GM11168 (cell line): ENCODE results near the gene PPP1R14B.

Experiments used
- in situ Hi-C: fragments of 300-500 bp; cut with MboI; formaldehyde crosslinking; loops from one replicate; pipeline ENCODE4 v1.12.0; 2022; ENCODE audit warnings: low sequenced_read_pairs; ENCODE audit not compliant: unreplicated experiment

Gene PPP1R14B

DNA sequence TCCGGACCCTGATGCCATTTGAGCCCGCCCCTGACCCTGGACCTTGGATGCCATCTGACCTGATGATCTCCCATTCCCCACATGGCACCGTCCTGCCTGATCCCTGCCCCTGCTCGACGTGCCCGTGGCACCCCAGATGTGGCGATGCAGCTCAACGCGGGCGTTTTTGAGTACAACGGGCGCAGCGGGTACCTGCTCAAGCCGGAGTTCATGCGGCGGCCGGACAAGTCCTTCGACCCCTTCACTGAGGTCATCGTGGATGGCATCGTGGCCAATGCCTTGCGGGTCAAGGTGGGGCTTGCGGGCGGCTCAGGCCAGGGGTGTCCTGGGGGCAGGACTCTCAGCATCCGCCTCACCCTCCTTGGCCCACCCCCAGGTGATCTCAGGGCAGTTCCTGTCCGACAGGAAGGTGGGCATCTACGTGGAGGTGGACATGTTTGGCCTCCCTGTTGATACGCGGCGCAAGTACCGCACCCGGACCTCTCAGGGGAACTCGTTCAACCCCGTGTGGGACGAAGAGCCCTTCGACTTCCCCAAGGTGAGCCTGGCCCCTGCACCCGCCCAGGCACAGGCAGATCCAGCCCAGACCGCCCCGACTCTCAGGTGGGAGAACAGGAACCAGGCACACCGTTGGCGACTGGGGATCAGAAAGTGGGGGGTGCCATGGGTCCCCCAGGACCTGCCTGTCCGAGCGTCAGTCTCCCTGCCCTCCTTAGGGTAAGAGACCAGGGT is 15.7 kb upstream of the PPP1R14B start:
- in situ Hi-C loops = no loop called here

DNA sequence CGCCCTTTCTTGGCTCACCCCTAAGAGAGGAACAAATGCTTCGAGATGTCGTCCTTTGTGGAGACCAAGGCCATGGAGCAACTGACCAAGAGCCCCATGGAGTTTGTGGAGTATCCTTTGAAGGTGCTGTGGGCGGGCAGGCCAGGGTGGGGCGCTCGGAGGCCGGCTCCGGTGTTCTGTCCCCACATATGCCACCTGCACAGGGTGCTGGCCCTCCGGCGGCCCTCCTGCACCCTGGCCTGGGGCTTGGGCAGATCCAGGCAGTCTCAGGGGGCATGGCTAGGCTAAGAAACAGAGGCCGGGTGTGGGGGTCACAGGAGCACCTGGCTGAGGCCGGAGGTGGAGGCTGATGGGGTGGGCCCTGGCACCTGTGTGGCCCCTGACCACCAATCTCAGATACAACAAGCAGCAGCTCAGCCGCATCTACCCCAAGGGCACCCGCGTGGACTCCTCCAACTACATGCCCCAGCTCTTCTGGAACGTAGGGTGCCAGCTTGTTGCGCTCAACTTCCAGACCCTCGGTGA is 14.9 kb upstream of the PPP1R14B start:
- in situ Hi-C loops = no loop called here

DNA sequence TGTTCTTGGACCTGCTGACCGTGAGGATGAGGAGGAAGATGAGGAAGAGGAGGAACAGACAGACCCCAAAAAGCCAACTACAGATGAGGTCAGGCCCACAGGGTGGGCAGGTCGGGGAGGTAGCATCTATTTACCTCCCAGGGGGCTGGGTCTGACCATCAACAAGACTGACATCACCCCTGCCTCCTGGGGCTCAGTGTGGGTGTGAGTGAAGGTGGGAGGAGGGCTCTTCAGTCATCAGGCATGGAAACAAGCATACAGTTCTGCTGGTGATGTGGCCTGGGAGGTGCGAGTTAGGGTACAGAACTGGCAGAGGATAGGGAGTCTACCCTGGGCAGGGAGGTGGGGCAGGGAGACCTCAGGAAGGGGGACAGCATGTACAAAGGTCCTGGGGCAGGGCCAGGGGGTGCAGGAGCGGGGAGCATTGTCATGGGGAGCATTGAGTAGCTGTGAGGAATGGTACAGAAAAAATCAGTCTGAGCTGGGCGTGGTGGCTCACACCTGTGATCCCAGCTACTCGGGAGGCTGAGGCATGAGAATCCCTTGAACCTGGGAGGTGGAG is 13.5 kb upstream of the PPP1R14B start:
- in situ Hi-C loops = no loop called here

DNA sequence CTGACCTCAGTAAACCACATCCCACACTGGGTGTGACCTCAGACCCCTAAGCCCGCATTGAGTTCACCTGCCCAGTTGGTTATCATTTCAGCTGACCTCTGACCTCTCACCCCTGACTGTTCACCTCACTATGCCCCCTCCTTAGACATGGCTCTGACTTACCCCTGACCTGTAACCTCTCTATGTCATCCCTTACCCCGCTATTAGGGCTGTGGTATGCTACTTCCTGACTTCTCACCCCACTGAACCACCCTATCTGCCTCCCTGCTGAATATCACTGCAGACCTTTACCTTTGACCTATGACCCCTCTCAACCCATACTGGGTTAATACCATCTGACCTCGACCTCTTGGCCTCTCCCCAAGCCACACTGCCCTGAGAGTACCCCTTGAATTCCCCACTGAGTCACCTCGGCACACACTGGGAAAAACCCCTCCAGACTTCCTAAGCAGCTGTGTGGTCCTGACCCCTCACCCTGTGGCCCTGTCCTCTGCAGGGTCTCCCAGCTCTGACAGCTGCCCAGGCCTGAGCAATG is 12.9 kb upstream of the PPP1R14B start:
- in situ Hi-C loops = no loop called here

DNA sequence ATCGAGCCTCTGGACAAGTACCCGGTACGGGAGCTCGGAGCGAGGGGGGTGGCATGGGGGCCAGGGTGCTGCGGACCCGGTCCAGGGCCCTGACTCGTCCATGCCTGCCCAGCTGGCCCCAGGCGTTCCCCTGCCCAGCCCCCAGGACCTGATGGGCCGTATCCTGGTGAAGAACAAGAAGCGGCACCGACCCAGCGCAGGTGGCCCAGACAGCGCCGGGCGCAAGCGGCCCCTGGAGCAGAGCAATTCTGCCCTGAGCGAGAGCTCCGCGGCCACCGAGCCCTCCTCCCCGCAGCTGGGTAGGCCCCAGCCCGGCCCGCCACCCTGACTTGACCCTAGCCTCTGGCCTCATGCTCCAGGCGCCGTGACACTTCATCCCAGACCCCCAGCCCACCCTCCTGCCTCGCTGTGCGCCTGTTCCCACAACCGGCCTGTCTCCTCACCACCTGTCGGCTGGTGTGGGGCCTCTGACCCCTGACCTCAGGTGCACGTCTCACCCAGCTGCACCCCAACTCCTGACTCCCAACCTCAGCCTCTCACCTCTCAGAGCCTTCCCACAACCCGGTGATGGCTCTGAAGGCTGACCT is 12.3 kb upstream of the PPP1R14B start:
- in situ Hi-C loops = no loop called here

DNA sequence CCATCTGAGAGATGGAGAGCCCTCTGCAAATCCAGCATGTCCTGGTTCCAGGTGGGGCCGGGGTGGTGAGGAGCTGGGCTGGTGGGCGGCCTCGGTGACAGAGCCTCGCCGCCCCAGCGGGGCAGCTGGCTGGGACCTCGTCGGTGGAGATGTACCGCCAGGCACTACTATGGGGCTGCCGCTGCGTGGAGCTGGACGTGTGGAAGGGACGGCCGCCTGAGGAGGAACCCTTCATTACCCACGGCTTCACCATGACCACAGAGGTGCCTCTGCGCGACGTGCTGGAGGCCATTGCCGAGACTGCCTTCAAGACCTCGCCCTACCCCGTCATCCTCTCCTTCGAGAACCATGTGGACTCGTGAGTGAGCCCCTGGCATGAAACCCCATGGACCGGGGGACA is 11.6 kb upstream of the PPP1R14B start:
- in situ Hi-C loops = no loop called here

DNA sequence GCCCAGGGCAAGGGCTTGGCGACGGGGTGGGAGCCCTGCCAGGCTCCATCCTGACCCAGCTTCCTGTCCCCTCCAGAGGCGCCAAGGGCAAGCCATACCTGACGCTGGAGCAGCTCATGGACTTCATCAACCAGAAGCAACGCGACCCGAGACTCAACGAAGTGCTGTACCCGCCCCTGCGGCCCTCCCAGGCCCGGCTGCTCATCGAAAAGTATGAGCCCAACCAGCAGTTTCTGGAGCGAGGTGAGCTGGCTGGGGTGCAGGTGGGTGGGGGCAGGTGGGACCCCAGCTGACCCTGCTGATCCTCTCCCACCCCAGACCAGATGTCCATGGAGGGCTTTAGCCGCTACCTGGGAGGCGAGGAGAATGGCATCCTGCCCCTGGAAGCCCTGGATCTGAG is 9.6 kb upstream of the PPP1R14B start:
- in situ Hi-C loops = no loop called here

DNA sequence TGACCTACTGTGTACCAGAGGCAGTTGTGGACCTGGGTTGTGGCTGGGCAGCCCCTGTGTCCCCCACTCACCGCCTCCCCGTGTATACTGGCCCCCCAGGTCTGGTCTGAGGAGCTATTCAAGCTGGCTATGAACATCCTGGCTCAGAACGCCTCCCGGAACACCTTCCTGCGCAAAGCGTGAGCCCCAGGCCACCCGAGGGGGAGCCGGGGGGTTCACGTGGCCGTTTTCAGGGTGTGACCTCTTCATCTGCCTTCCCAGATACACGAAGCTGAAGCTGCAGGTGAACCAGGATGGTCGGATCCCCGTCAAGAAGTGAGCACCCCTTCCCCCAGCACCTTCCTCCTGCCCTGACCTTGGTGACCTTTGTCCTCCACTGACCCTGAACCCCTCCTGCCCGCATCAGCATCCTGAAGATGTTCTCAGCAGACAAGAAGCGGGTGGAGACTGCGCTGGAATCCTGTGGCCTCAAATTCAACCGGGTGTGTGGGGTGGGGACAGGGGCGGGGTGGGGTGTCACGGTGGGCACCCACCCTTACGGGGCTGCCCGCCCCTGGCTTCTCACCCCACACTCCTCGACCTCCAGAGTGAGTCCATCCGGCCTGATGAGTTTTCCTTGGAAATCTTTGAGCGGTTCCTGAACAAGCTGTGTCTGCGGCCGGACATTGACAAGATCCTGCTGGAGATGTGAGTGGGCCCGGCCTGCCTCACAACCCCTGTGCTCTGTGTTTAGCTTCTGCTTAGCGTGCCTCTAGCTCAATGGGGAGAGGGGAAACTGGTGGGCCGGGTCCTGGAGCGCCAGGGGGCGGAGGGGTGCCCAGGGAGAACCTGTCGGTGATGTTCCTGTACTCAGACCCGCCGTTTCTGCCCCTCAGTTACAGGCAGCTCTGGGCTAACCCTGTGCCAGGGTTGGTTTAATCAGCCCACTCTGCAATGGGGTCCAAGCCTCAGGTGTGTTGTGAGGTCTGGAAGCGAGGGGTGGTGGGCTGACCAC is 8.7 kb upstream of the PPP1R14B start:
- in situ Hi-C loops = no loop called here

DNA sequence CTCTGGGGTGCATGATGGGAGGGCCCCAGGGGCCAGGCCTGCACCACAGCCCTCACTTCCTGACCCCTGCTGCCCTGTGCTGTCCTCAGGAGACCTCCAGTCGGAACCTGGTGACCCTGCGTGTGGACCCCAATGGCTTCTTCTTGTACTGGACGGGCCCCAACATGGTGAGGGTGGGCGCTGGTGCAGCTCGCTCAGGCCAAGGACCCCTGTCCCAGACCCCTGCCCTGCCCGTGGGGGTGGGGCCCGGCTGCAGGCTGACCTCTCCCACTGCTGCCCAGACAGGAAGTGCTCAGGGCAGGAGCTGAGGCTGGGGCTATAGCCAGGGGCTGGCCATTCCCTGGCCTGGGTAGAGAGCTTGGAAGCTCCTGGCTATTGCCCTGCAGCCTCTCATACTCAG is 7.6 kb upstream of the PPP1R14B start:
- in situ Hi-C loops = no loop called here

DNA sequence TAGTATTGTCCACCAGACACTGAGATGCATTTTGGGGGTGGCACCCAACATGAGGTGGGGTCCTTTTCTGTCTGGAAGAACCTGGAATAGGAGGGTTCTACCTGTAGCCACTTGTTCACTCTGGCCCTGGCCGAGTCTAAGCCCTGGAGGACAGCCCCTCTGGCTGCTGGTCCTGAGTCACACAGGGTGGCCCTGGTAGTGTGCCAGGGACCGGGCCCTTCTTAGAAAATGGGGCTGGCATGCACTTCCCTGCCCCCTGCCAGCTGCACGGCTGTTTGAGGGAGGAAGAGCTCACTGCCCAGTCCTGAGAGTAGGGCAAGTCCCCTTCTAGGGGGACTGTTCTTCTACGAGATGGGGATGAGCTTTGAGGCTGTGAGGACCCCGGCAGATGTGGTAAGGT is 6.7 kb upstream of the PPP1R14B start:
- in situ Hi-C loops = no loop called here

DNA sequence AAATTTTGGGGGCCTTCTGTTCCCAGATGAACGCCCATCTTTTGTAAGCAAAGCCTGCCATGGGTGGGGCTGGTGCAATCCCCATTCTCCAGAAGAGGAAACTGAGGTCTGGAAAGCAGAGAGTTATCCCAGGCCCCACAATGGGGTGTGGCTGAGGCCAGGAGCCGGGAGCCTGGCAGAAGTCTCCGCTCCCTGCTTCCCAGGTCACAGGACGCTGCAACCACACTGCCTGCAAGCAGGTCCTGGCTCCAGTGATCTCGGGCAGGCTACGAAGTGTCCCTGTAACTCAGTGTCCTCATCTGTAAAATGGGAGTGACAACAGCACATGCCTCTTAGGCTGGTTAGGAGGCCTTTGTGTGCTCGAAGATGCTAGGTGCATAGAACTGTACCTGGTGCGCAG is 6.3 kb upstream of the PPP1R14B start:
- in situ Hi-C loops = no loop called here

DNA sequence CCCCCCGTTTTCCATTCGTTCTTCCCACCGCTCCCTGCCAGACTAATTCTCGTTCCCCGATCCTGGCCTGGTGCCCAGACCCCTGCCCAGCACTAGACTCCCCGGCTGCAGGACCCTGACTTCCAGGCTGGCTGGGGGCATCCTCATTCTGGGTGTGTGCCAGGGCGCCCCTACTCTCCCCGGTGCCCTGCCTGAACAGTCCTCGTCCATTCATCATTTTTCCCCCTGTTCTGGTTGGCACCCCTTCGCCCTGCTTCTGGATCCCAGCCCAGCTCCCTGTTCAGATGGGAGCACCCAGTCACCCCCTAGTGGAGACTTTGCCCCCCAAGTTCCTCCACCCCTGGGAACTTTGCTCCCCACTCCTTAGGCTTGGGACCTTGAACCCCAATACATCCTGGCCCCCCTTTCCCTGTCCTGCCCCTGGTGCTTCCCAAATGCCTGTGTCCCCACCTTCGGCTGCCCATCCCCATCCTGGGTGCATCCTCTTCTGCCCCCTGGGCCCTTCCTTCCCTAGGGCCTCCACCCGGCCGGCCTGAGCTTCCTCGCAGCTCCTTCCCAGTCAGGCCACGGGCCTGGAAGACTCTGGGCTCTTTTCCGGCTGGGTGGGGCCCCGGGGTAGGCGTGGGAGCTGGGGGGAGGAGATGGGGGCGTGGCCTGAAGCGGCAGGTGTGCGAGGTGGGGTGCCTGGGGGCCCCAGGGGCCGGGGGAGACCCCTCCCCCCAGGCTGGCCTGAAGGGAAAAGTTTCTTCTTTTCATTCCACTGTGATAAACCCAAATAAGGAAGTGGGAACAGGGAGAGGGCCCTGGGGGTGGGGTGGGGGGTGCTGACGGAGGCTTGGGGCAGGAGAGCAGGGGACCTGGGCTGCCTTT is 5.5 kb upstream of the PPP1R14B start:
- in situ Hi-C loops = no loop called here

DNA sequence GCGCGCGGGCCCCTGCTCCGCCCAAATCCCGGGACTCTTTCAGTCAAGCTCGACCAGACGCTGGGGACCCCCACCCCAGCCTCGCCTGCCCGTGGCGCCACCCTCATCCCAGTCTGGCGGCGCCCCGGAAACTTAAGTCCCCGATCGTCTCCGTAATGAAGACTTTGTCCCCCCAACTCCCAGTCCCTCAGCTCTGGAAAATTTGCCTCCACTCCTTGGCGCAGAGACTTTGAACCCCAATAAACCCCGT is 4.9 kb upstream of the PPP1R14B start:
- in situ Hi-C loops = no loop called here

DNA sequence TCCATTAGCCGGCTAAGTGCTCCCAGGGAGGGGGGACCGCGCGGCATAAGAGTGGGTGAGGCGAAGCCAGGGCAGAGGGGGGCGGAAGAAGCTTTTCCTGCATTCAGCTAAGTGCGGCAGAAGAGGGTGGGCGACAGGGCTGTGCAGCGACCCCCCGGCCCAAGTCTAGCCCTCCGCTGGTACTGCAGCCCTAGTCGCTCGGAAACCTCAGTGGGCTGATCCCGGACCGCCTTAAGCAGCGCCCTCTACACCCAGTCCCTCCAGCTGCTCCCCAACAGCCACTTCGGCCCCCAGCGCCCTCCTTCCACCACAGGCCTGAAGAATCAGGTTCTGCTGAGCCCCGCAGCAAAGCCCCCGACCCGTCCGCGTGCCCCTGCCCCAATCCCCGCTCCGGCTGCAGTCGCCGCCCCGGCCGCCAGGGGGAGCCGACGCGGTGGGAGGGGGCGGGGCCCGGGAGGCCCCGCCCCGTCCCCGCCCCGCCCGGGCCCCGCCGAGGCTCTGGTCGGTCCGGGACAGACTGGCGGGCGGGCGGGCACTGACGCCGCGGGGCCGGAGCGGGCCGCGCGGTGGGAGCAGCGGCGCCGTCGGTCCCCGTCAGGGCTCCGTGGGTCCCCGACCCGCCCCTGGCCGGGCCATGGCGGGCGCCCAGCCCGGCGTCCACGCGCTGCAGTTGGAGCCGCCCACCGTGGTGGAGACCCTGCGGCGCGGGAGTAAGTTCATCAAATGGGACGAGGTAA is 4.4 kb upstream of the PPP1R14B start, which contains the start of gene PLCB3:
PLCB3 (plus strand) TSS at position 515 of the 737 bp plus-strand sequence; CDS start at position 635, 120 bp downstream.
- in situ Hi-C loops = no loop called here

DNA sequence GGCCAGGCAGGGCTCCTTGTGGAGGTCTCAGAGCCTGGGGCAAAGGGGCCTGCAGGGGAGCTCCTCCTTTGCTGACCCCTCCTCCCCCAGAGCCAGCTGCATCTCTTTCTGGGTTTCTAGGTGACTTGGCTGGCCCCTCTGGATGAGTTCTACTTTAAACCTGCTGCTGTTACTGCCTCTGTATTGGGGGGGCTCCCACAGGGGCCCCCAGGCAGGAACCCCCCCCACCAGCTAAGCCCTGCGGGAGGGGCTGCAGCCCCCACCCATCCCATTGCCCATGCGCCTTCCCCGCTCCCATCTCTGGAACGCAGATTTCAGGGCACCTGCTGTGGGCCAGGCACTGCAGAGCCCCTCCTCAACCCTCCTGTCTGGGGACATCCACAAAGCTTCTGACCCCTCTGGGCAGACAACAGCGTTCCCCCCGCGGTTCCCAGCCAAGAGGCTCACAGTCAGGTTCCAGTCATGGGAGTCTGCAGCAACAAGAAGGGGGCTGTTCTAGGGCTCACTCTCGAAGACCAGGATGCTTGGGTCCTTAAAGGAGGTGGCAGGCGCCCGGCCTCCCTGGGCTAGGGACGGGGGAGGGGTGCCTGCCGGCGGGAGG is 3.8 kb upstream of the PPP1R14B start:
- in situ Hi-C loops = no loop called here

DNA sequence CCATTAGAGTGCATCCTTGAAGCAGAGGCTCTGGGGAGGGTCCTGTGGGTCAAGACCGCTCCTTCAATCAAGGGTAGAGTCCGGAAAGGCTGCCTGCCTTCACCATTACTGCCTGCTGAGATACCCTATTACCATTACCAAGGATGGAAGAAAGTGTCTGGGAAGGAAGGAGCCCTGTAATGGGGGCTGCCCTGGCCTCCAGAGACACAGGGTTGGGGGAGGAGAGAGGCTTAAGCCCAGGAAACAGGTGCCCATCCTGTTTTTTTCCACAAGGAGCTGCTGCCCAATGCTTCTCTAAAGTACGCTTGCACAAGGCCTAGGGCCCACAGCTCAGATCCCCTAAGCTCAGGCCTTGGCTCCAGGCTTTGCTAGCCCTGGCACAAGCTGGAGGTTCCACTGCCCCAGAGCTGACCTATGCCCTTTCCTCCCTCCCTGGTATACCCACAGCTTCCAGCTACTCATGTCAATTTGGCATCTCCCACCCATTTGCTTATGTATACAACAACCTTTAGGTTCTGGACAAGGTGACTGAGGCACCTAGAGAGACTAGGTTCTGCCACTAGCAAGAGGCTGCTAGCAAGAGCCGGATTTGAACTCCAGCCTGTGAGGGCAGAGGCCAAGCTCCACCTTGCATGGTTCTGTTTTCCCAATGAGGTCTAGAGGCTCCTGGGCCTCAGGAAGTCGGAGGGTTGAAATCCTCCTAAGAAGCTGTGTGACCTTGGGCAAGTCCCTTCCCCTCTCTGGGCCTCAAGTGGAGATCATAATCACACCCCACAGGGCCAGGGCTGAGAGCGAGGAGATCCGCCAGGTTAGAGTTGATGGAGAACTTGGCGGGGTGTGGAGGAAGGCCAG is 3.0 kb upstream of the PPP1R14B start:
- in situ Hi-C loops = no loop called here

DNA sequence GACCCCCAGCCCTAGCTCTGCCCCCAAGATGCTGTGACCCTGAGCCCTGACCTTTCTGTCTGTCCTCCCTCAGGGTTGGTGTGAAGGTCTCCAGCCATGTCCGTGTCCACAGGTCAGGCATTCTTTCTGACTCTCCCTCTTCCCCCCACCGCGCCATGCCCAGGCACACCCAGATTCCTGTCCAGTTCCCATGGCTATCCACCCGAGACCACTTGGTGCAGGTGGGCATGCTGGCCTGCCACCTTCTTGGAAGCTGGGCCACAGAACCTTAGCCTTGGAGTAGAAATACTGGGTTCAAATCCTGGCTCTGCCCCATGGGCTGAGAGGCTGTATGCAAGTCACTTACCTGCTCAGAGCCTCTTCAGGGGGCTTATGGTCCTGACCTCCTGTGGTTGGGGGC is 2.3 kb upstream of the PPP1R14B start:
- in situ Hi-C loops = no loop called here

DNA sequence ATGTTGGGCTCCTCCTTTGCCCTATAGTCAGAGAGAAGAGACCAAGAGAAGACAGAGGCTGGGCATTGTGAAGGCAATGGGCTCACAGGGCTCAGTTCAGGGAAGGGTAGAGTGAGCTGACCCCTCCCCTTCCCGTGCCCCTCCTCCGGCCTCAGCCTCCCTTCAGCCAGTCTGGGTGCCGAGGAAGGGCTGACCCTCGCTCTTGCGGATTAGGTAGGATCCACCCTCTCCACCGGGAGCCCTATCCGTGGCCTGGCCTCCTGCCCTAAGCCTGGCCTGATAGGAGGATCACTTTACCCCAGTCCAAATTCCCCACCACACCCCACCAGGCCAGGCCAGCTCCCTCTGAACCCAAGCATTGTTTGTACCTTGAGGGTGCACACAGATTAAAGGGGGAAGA is 1.8 kb upstream of the PPP1R14B start:
- in situ Hi-C loops = no loop called here
